Activated CD4-positive, alpha-beta T cell treated with anti-CD3 and anti-CD28 coated beads, Interleukin-10, Interleukin-2, amounts not matched to agents 100 ng/mL and 50 ng/mL, durations not matched to agents 16 hours and 8 hours (primary cell): ENCODE measurements around the gene TRA2A.
"Not testable (repeated sequence)": the region's sequence is repeated elsewhere in the genome, so short reads cannot be mapped to it uniquely, and the experiment has no call there.

Source experiments
- DNase-seq: peaks from one replicate; pipeline ENCODE4 v3.0.0-alpha.2; 2020

Gene TRA2A

GRCh38 chr7:23531794-23532489, at the start of gene TRA2A:
Gene TRA2A (minus strand): TSS chr7:23531981. CDS start chr7:23531824, 157 bp downstream.
- DNase-seq, result peak; percentile 97

- DNase-seq, result peak; percentile 76
Measured at GRCh38 chr7:23570592-23571200, 38.9 kb upstream of the TRA2A start.

GRCh38 chr7:23558303-23558702, 26.5 kb upstream of the TRA2A start:
- no peak for DNase-seq

- DNase-seq, result no peak
Measured at GRCh38 chr7:23547662-23548061, 15.9 kb upstream of the TRA2A start.

- peak; percentile 86 for DNase-seq
Measured at GRCh38 chr7:23546897-23547572, 15.3 kb upstream of the TRA2A start.

GRCh38 chr7:23545493-23545892, 13.7 kb upstream of the TRA2A start:
- DNase-seq, result no peak

GRCh38 chr7:23544913-23545354, 13.2 kb upstream of the TRA2A start:
- DNase-seq, result peak; percentile 42

- no peak for DNase-seq
Measured at GRCh38 chr7:23542752-23543151, 11.0 kb upstream of the TRA2A start.

GRCh38 chr7:23539494-23539907, 7.7 kb upstream of the TRA2A start:
- peak; percentile 8 for DNase-seq

- no peak for DNase-seq
Measured at GRCh38 chr7:23538301-23538700, 6.5 kb upstream of the TRA2A start.

GRCh38 chr7:23533238-23533604, 1.4 kb upstream of the TRA2A start:
- no peak for DNase-seq

GRCh38 chr7:23532490-23533237, 883 bp upstream of the TRA2A start:
- no peak for DNase-seq

GRCh38 chr7:23531050-23531793, 559 bp downstream of the TRA2A start:
- peak; percentile 81 for DNase-seq

GRCh38 chr7:23530405-23530804, 1.4 kb downstream of the TRA2A start:
- DNase-seq, result peak; percentile 54

- DNase-seq, result no peak
Measured at GRCh38 chr7:23529262-23529859, 2.4 kb downstream of the TRA2A start.

- not testable (repeated sequence) for DNase-seq
Measured at GRCh38 chr7:23525611-23526010, 6.2 kb downstream of the TRA2A start.

GRCh38 chr7:23524473-23524872, 7.3 kb downstream of the TRA2A start:
- DNase-seq, result no peak

GRCh38 chr7:23523486-23524075, 8.2 kb downstream of the TRA2A start:
- DNase-seq, result no peak

- no peak for DNase-seq
Measured at GRCh38 chr7:23520582-23520981, 11.2 kb downstream of the TRA2A start.

GRCh38 chr7:23514755-23515154, 17.0 kb downstream of the TRA2A start:
- peak; percentile 48 for DNase-seq

- not testable (repeated sequence) for DNase-seq
Measured at GRCh38 chr7:23513746-23514145, 18.0 kb downstream of the TRA2A start.

- no peak for DNase-seq
Measured at GRCh38 chr7:23494009-23494408, 37.8 kb downstream of the TRA2A start.
